Measurements from ENCODE around the gene FANCF. TPM values are rescaled to one million over a fixed set of nuclear protein-coding genes. Genes with fewer than 3 reads are reported as not detected.

The FANCF gene
- total RNA-seq, 1 donor from 2014 or later, result 7.3 TPM

GRCh38 chr11:22603933-22604332, 21.7 kb downstream of the FANCF start:
- no peak for TF ChIP-seq CTCF (IDR thresholded peaks at IDR 0.05)
- DNase-seq, result no peak
- Histone ChIP-seq H3K36me3 (no peaks in the 10 kb centered on the region), H3K27ac (no peak overlapping the region), H3K4me1 (no peaks in the 10 kb centered on the region), H3K27me3 (no peaks in the 10 kb centered on the region), H3K9me3 (no peaks in the 10 kb centered on the region), H3K4me3 (no peak overlapping the region)
- no peak for ATAC-seq
- intact Hi-C loops (cut with DNase I), result no loop called here

- no peak overlapping the region for H3K27ac ChIP-seq
- H3K4me1 ChIP-seq, result no peaks in the 10 kb centered on the region
- no peaks in the 10 kb centered on the region for H3K27me3 ChIP-seq
- TF ChIP-seq CTCF (IDR thresholded peaks at IDR 0.05), result no peak
- no peak for DNase-seq
- no peak overlapping the region for H3K4me3 ChIP-seq
- no peaks in the 10 kb centered on the region for H3K9me3 ChIP-seq
- no peaks in the 10 kb centered on the region for H3K36me3 ChIP-seq
- ATAC-seq, result no peak
- intact Hi-C loops (cut with DNase I), result no loop called here
Observed at GRCh38 chr11:22602504-22602903, 23.1 kb downstream of the FANCF start.

- intact Hi-C loops (cut with DNase I), result no loop called here
- TF ChIP-seq CTCF (IDR thresholded peaks at IDR 0.05), result no peak
- Histone ChIP-seq H3K27me3 (no peaks in the 10 kb centered on the region), H3K27ac (no peak overlapping the region), H3K36me3 (no peaks in the 10 kb centered on the region), H3K4me1 (no peaks in the 10 kb centered on the region), H3K9me3 (no peaks in the 10 kb centered on the region), H3K4me3 (no peak overlapping the region)
- no peak for ATAC-seq
- no peak for DNase-seq
Observed at GRCh38 chr11:22599458-22599857, 26.2 kb downstream of the FANCF start.

GRCh38 chr11:22597062-22597461, 28.6 kb downstream of the FANCF start:
- no peak for TF ChIP-seq CTCF (IDR thresholded peaks at IDR 0.05)
- intact Hi-C loops (cut with DNase I), result no loop called here
- DNase-seq, result no peak
- H3K4me1 ChIP-seq, result no peaks in the 10 kb centered on the region
- ATAC-seq, result no peak
- H3K36me3 ChIP-seq, result no peaks in the 10 kb centered on the region
- no peak overlapping the region for H3K4me3 ChIP-seq
- no peak overlapping the region for H3K27ac ChIP-seq
- no peaks in the 10 kb centered on the region for H3K9me3 ChIP-seq
- H3K27me3 ChIP-seq, result no peaks in the 10 kb centered on the region

GRCh38 chr11:22584976-22585375, 40.6 kb downstream of the FANCF start:
- no peak overlapping the region for H3K27ac ChIP-seq
- intact Hi-C loops (cut with DNase I), result no loop called here
- no peak for TF ChIP-seq CTCF (IDR thresholded peaks at IDR 0.05)
- H3K27me3 ChIP-seq, result no peaks in the 10 kb centered on the region
- H3K36me3 ChIP-seq, result no peaks in the 10 kb centered on the region
- no peaks in the 10 kb centered on the region for H3K9me3 ChIP-seq
- DNase-seq (no peak), ATAC-seq (no peak)
- no peak overlapping the region for H3K4me3 ChIP-seq
- no peaks in the 10 kb centered on the region for H3K4me1 ChIP-seq

- no peak for TF ChIP-seq CTCF (IDR thresholded peaks at IDR 0.05)
- H3K9me3 ChIP-seq, result no peaks in the 10 kb centered on the region
- H3K36me3 ChIP-seq, result no peaks in the 10 kb centered on the region
- ATAC-seq, result no peak
- intact Hi-C loops (cut with DNase I), result no loop called here
- no peaks in the 10 kb centered on the region for H3K4me1 ChIP-seq
- no peak for DNase-seq
- H3K4me3 ChIP-seq, result no peak overlapping the region
- no peak overlapping the region for H3K27ac ChIP-seq
- no peaks in the 10 kb centered on the region for H3K27me3 ChIP-seq
Observed at GRCh38 chr11:22583963-22584492, 41.6 kb downstream of the FANCF start.

All from upper lobe of right lung (tissue), 1 donor.